ENCODE data around the gene CATSPERD.

DNA sequence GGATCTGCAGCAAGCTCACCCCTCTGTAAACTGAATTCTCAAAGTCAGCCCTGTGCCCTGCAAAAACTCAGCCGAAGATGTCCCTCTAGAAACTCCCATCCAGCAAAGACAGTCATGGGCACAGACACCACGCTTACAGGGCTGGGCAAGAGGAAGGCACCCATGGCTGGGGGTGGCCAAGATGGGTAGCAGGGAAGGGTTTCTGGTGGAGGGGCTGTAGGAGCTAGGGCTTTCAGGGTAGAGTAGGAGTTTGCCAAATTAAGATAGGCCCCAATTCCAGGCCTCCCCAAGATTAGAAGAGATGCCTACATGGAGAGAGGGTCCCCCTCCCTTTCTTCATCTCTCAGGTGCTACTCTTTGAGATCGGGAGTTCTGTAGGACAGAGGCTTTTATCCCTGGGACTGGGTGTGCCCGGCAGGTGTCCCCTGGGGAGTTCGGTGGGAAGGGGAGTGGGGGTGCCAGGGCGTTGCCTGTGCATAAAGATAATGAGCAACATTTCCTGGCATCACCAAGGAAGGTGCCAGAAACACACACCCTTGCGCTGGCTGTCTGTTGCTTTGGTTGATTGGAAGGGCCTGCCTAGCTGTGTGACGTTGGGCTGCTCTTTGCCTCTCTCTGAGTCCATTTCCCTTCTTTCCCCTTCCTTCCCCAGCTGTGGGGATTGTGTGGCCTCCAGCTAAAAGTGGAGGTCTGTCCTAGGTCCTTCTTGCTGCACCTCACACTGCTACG is 93.8 kb downstream of the CATSPERD start:
- TF ChIP-seq POLR2A (IDR thresholded peaks at IDR 0.05): no peak
- TF ChIP-seq, protein P1, sequence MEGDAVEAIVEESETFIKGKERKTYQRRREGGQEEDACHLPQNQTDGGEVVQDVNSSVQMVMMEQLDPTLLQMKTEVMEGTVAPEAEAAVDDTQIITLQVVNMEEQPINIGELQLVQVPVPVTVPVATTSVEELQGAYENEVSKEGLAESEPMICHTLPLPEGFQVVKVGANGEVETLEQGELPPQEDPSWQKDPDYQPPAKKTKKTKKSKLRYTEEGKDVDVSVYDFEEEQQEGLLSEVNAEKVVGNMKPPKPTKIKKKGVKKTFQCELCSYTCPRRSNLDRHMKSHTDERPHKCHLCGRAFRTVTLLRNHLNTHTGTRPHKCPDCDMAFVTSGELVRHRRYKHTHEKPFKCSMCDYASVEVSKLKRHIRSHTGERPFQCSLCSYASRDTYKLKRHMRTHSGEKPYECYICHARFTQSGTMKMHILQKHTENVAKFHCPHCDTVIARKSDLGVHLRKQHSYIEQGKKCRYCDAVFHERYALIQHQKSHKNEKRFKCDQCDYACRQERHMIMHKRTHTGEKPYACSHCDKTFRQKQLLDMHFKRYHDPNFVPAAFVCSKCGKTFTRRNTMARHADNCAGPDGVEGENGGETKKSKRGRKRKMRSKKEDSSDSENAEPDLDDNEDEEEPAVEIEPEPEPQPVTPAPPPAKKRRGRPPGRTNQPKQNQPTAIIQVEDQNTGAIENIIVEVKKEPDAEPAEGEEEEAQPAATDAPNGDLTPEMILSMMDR (IDR thresholded peaks at IDR 0.05 in 4 of 5, conservative IDR thresholded peaks at IDR 0.05 in 1 of 5): no peak
